ENCODE data around the gene MYO9A. TPM values are rescaled to one million over a fixed set of nuclear protein-coding genes. Genes with fewer than 3 reads are reported as not detected.

The MYO9A gene
- total RNA-seq, 4 donors from 2014 or later, result 88.5 to 183 (median 115) TPM

DNA sequence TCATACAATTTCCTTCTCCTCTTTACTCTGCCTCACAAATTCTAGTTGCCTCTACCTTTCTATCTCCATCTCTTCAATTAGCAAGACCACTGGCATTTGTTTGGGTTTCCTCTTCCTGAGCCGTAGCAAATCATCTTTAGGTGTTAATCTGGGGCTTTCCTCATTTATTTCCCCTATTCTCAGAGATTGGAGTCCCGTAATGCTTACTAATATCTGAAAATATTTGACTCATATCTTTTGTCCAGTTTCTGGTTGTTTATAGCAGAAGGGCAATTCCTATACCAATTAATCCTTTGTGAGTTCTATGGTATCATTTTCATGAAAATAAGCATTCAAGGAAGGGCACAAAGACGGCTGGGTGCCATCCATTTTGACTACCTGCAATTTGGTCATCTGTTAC lies 203.9 kb downstream of the MYO9A start:
- H3K4me3 ChIP-seq (replicated peaks in 1 of 3), result no peak overlapping the region
- DNase-seq, result no peak
- no peaks in the 10 kb centered on the region for H3K27me3 ChIP-seq
- 95 to 96% methylated on average over 3 of the region's 3 CpGs for WGBS, 2 donors
- no peaks in the 10 kb centered on the region for H3K9me3 ChIP-seq
- no peak overlapping the region for H3K27ac ChIP-seq
- H3K36me3 ChIP-seq, result peaks cover 0 to 3% of the 10 kb centered on the region in 2 donors
- TF ChIP-seq, protein P1, sequence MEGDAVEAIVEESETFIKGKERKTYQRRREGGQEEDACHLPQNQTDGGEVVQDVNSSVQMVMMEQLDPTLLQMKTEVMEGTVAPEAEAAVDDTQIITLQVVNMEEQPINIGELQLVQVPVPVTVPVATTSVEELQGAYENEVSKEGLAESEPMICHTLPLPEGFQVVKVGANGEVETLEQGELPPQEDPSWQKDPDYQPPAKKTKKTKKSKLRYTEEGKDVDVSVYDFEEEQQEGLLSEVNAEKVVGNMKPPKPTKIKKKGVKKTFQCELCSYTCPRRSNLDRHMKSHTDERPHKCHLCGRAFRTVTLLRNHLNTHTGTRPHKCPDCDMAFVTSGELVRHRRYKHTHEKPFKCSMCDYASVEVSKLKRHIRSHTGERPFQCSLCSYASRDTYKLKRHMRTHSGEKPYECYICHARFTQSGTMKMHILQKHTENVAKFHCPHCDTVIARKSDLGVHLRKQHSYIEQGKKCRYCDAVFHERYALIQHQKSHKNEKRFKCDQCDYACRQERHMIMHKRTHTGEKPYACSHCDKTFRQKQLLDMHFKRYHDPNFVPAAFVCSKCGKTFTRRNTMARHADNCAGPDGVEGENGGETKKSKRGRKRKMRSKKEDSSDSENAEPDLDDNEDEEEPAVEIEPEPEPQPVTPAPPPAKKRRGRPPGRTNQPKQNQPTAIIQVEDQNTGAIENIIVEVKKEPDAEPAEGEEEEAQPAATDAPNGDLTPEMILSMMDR (IDR thresholded peaks at IDR 0.05), result no peak
- TF ChIP-seq POLR2A (IDR thresholded peaks at IDR 0.05), result no peak
- intact Hi-C loops (cut with DNase I), result no loop called here
- H3K4me1 ChIP-seq, result no peaks in the 10 kb centered on the region

DNA sequence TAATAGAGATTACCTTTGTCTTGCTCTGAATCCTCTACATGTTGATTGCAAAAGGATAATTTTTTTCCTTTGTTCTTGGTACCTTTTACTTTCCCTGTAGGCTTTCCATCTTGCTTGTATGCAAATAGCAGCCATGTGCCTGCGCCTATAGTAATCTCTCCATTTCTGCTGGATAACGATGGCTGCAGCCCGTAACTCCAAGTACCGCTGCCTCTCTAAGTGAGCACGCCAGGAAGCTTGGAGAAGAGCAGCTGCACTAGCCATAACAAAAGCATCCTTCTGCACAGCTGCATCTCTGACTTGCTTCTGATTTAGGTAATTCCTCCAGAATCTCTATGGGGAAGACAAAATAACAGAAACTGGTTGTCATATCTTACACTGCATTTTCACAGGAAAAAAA lies 218.3 kb downstream of the MYO9A start:
- Histone ChIP-seq H3K27me3 (no peaks in the 10 kb centered on the region), H3K36me3 (peaks cover 18 to 21% of the 10 kb centered on the region in 2 donors), H3K4me1 (no peaks in the 10 kb centered on the region), H3K4me3 (replicated peaks in 1 of 3) (no peak overlapping the region), H3K9me3 (no peaks in the 10 kb centered on the region), H3K27ac (no peak overlapping the region)
- no peak for TF ChIP-seq POLR2A (IDR thresholded peaks at IDR 0.05)
- intact Hi-C loops (cut with DNase I), result no loop called here
- 94% methylated on average over 5 of the region's 5 CpGs for WGBS, 2 donors
- DNase-seq, result no peak

- H3K4me1 ChIP-seq, result peaks cover 0 to 5% of the 10 kb centered on the region in 2 donors
- TF ChIP-seq POLR2A (IDR thresholded peaks at IDR 0.05), result no peak
- TF ChIP-seq, protein P1 (IDR thresholded peaks at IDR 0.05), result no peak
- H3K4me3 ChIP-seq (replicated peaks in 1 of 3), result no peak overlapping the region
- no peak overlapping the region for H3K27ac ChIP-seq
- no peaks in the 10 kb centered on the region for H3K27me3 ChIP-seq
- 90 to 95% methylated on average over 1 of the region's 1 CpG for WGBS, 2 donors
- peaks cover 9 to 11% of the 10 kb centered on the region in 2 donors for H3K36me3 ChIP-seq
- intact Hi-C loops (cut with DNase I), result no loop called here
- H3K9me3 ChIP-seq, result no peaks in the 10 kb centered on the region
- DNase-seq, result no peak
These were observed 224.3 kb downstream of the MYO9A start for GRCh38 chr15:71893691-71894090.

GRCh38 chr15:71892335-71892734 lies 225.6 kb downstream of the MYO9A start:
- Histone ChIP-seq H3K9me3 (no peaks in the 10 kb centered on the region), H3K36me3 (peaks cover 3 to 9% of the 10 kb centered on the region in 2 donors), H3K4me1 (peaks cover 0 to 5% of the 10 kb centered on the region in 2 donors), H3K27me3 (no peaks in the 10 kb centered on the region), H3K4me3 (replicated peaks in 1 of 3) (no peak overlapping the region), H3K27ac (no peak overlapping the region)
- no peak for DNase-seq
- TF ChIP-seq, protein P1 (IDR thresholded peaks at IDR 0.05), result no peak
- no peak for TF ChIP-seq POLR2A (IDR thresholded peaks at IDR 0.05)
- intact Hi-C loops (cut with DNase I), result no loop called here
- 90 to 96% methylated on average over 3 of the region's 3 CpGs for WGBS, 2 donors

DNA sequence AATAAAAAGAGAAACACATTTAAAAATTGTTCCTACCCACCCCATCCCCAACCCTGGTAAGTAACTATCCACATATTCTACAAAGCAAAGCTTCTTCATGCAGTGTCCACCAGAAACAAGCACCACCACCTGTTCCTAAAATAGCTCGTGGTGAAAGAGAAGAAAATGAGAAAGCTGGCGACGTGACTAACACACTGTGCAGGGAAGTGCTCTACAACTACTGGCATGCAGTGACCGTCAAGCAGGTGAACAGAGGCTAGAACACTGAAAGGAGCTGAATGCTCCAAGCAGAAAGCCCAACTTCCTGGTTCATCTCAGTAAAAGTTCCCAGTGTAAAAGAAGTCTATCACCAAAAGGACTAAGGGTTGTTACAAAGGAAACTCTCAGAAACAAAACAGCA lies 226.9 kb downstream of the MYO9A start:
- H3K27me3 ChIP-seq, result no peaks in the 10 kb centered on the region
- WGBS, 2 donors, result 79 to 80% methylated on average over 4 of the region's 4 CpGs
- no peak overlapping the region for H3K4me3 ChIP-seq (replicated peaks in 1 of 3)
- no peak for DNase-seq
- intact Hi-C loops (cut with DNase I), result no loop called here
- H3K4me1 ChIP-seq, result peaks cover 0 to 5% of the 10 kb centered on the region in 2 donors
- H3K9me3 ChIP-seq, result no peaks in the 10 kb centered on the region
- TF ChIP-seq, protein P1 (IDR thresholded peaks at IDR 0.05), result no peak
- TF ChIP-seq POLR2A (IDR thresholded peaks at IDR 0.05), result no peak
- peaks cover 3 to 9% of the 10 kb centered on the region in 2 donors for H3K36me3 ChIP-seq
- no peak overlapping the region for H3K27ac ChIP-seq

GRCh38 chr15:71889947-71890346 lies 228.0 kb downstream of the MYO9A start:
- intact Hi-C loops (cut with DNase I), result no loop called here
- 95 to 100% methylated on average over 1 of the region's 1 CpG for WGBS, 2 donors
- Histone ChIP-seq H3K27me3 (no peaks in the 10 kb centered on the region), H3K4me3 (replicated peaks in 1 of 3) (no peak overlapping the region), H3K9me3 (no peaks in the 10 kb centered on the region), H3K27ac (no peak overlapping the region), H3K4me1 (peaks cover 0 to 5% of the 10 kb centered on the region in 2 donors), H3K36me3 (peaks cover 3 to 9% of the 10 kb centered on the region in 2 donors)
- no peak for TF ChIP-seq POLR2A (IDR thresholded peaks at IDR 0.05)
- TF ChIP-seq, protein P1 (IDR thresholded peaks at IDR 0.05), result no peak
- DNase-seq, result no peak

All from thyroid gland (tissue), 4 donors.